IPS-20b (cell line): ENCODE results near the gene ZNF718.
"Not testable (repeated sequence)": the region's sequence is repeated elsewhere in the genome, so short reads cannot be mapped to it uniquely, and the experiment has no call there.

Experiments used
- H3K27ac ChIP-seq: one replicate; pipeline ENCODE4 v1.5.1; 2013; ENCODE audit warnings: low read length
- H3K27me3 ChIP-seq: 2 replicates; pipeline ENCODE4 v1.6.1; 2013; ENCODE audit warnings: mild to moderate bottlenecking, low read length, inconsistent platforms; ENCODE audit not compliant: insufficient read depth
- H3K36me3 ChIP-seq: 2 replicates; pipeline ENCODE4 v1.6.1; 2013; ENCODE audit warnings: low read depth, mild to moderate bottlenecking, inconsistent platforms, low read length, moderate library complexity; ENCODE audit not compliant: insufficient read depth
- H3K4me1 ChIP-seq: 2 replicates; pipeline ENCODE4 v1.6.1; 2013; ENCODE audit warnings: mild to moderate bottlenecking, control low read depth, inconsistent platforms, low read length, moderate library complexity; ENCODE audit not compliant: insufficient read depth
- H3K4me3 ChIP-seq: 2 replicates; pipeline ENCODE4 v1.5.1; 2013; ENCODE audit warnings: mild to moderate bottlenecking, low read length, inconsistent platforms
- H3K9ac ChIP-seq: 2 replicates; pipeline ENCODE4 v1.6.1; 2013; ENCODE audit warnings: low read depth, mild to moderate bottlenecking, inconsistent platforms, low read length, moderate library complexity
- H3K9me3 ChIP-seq: 2 replicates; pipeline ENCODE4 v1.6.1; 2013; ENCODE audit warnings: mild to moderate bottlenecking, low read depth, low read length, inconsistent platforms; ENCODE audit not compliant: insufficient read depth

Gene ZNF718

DNA sequence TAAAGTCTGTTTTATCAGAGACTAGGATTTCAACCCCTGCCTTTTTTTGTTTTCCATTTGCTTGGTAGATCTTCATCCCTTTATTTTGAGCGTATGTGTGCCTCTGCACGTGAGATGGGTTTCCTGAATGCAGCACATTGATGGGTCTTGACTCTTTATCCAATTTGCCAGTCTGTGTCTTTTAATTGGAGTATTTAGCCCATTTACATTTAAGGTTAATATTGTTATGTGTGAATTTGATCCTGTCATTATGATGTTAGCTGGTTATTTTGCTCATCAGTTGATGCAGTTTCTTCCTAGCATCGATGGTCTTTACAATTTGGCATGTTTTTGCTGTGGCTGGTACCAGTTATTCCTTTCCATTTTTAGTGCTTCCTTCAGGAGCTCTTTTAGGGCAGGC, 45.3 kb downstream of the ZNF718 start:
- peaks cover 67% of the 10 kb centered on the region for H3K9me3 ChIP-seq
- H3K27me3 ChIP-seq, H3K36me3 ChIP-seq, H3K4me3 ChIP-seq, H3K4me1 ChIP-seq, H3K9ac ChIP-seq, H3K27ac ChIP-seq: not testable (repeated sequence)

DNA sequence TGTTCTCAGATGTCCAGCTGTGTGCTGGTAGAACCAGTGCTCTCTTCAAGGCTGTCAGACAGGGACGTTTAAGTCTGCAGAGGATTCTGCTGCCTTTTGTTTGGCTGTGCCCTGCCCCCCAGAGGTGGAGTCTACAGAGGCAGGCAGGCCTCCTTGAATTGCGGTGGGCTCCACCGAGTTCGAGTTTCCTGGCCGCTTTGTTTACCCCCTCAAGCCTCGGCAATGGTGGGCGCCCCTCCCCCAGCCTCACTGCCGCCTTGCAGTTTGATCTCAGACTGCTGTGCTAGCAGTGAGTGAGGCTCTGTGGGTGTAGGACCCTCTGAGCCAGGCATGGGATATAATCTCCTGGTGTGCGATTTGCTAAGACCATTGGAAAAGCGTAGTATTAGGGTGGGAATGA, 47.0 kb downstream of the ZNF718 start:
- not testable (repeated sequence) for H3K36me3 ChIP-seq, H3K27ac ChIP-seq, H3K9ac ChIP-seq, H3K4me1 ChIP-seq, H3K4me3 ChIP-seq, H3K27me3 ChIP-seq
- H3K9me3 ChIP-seq: peaks cover 70% of the 10 kb centered on the region

DNA sequence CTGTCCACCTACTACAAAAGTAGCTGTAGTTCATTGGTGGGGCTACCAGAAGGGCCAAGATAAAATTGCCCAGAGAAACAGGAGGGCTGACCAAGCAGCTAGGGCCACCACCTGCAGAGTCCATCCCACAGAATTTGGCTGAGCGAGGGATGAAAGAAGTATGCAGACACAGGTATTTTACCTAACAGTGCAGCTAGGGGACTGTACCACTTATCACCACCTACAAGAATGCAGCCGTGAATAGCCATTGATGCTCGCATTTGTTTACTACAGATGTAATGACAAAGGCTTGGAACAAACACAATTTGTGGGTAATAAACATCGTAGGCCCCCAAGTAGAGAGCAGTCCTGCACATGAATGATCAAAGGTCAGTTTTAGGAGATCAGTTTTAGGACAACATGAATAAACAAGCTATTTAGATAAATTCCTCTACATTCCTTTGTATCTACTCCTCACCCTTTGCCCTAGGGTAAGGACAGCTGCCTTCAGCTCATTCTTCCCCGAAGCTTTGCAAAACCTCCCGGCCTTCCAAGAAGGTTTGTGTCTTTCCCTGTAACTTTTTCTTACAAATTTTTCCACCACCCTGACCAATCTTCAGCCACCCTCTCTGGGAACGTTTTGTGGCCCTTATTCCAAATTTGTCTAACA, 49.5 kb downstream of the ZNF718 start:
- no peak overlapping the region for H3K27ac ChIP-seq
- 0 out of 2 replicates have a peak overlapping the region, but pooled peaks have one; percentile 32 for H3K4me3 ChIP-seq
- no peaks in the 10 kb centered on the region for H3K27me3 ChIP-seq
- no peak overlapping the region for H3K9ac ChIP-seq
- no peaks in the 10 kb centered on the region for H3K36me3 ChIP-seq
- H3K4me1 ChIP-seq: no peaks in the 10 kb centered on the region
- peaks cover 70% of the 10 kb centered on the region for H3K9me3 ChIP-seq

DNA sequence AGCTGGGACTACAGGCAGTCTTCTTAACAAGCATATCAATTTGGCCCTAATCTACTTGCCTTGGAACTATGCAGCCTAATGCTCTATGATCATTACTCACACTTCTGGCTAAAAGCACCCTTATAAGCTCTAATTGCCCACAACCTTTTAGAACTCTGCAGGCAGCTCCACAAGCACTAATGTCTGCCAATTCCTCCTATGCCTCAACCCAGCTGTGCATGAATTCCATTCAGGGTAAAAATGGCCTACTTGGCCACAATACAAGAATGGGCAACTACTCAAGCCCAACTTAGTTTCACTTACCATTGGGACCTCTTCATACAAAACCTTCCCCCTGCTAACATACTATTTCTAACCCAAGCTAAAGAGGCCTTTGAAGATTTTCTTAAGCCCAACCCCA, 51.7 kb downstream of the ZNF718 start:
- Histone ChIP-seq H3K9me3 (peaks cover 88% of the 10 kb centered on the region), H3K9ac (no peak overlapping the region), H3K36me3 (no peaks in the 10 kb centered on the region), H3K27ac (no peak overlapping the region), H3K4me3 (no peak overlapping the region), H3K27me3 (no peaks in the 10 kb centered on the region), H3K4me1 (no peaks in the 10 kb centered on the region)

DNA sequence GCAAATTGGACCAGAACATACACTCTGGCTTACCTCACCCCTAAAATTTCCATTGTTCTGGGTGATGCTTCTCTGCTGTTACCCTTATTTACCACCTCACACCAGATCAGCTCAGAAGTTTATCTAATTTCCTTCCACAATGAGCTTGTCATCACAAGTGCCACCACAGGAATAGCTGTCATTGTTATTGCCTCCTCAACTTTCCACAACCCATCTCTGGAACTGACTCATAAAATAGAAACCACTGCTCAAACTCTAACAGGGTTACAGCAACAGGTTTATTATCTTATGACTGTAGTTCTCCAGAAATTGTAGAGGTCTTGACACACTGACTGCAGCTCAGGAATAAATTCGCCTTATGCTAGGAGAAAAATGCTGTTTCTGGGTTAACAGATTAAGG, 52.7 kb downstream of the ZNF718 start:
- peaks cover 86% of the 10 kb centered on the region for H3K9me3 ChIP-seq
- no peaks in the 10 kb centered on the region for H3K36me3 ChIP-seq
- no peak overlapping the region for H3K27ac ChIP-seq
- no peak overlapping the region for H3K9ac ChIP-seq
- H3K4me1 ChIP-seq: no peaks in the 10 kb centered on the region
- H3K4me3 ChIP-seq: no peak overlapping the region
- H3K27me3 ChIP-seq: no peaks in the 10 kb centered on the region

DNA sequence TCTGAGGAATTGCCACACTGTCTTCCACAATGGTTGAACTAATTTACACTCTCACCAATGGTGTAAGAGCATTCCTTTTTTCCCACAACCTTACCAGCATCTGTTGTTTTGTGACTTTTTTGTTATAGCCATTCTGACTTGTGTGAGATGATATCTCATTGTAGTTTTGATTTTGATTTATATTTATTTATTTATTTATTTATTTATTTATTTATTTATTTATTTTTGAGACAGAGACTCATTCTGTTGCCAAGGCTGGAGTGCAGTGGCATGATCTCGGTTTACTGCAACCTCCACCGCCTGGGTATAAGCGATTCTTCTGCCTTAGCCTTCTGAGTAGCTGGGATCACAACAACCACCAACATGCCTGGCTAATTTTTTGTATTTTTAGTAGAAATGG, 57.9 kb downstream of the ZNF718 start:
- H3K9me3 ChIP-seq: peaks cover 88% of the 10 kb centered on the region

DNA sequence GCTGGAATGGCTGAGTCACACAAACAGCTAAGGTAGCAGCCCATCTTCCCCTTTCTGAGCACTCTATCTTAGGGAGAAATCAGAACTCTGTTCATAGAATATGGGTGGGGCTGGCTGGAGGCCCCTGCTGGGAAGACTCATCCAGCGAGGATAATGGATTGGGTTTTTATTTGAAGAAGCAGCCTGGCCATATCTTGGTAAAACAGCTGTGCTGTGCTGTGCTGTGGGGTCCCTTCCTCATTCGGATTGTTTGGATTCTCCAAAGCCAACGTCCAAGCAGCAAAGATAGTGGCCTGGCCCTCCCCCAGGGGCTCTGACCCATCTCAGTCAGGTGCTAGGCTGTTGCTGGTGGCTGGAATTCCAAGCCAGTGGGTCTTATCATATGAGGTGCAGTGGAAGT, 63.8 kb downstream of the ZNF718 start:
- Histone ChIP-seq H3K27ac (no peak overlapping the region), H3K4me3 (no peak overlapping the region), H3K9me3 (peaks cover 93% of the 10 kb centered on the region), H3K4me1 (no peaks in the 10 kb centered on the region), H3K27me3 (no peaks in the 10 kb centered on the region), H3K36me3 (no peaks in the 10 kb centered on the region), H3K9ac (no peak overlapping the region)

More for the DNA sequence above, 57.9 kb downstream of the ZNF718 start:
- not testable (repeated sequence) for H3K27me3 ChIP-seq, H3K36me3 ChIP-seq, H3K27ac ChIP-seq, H3K9ac ChIP-seq, H3K4me3 ChIP-seq, H3K4me1 ChIP-seq

DNA sequence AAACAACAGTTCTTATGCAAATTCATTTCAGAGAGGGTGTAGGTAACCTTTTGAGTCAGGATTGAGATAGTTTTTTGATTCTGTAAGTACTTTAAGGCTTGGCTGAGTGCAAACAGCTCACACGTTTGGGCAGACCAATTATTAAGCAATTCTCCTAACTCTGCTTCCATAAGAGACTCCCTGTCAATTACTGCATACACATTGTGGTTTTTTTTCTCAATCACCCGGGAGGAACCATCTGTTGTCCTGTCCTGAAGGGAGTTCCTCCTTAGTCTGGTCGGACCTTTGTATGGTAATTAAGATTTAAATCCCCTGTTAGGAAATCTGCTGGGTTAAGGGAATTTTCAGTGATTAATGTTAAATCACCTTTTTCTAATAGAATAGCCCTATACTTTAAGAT, 70.9 kb downstream of the ZNF718 start:
- not testable (repeated sequence) for H3K4me3 ChIP-seq, H3K27me3 ChIP-seq, H3K9ac ChIP-seq, H3K27ac ChIP-seq, H3K36me3 ChIP-seq, H3K4me1 ChIP-seq
- peaks cover 82% of the 10 kb centered on the region for H3K9me3 ChIP-seq

DNA sequence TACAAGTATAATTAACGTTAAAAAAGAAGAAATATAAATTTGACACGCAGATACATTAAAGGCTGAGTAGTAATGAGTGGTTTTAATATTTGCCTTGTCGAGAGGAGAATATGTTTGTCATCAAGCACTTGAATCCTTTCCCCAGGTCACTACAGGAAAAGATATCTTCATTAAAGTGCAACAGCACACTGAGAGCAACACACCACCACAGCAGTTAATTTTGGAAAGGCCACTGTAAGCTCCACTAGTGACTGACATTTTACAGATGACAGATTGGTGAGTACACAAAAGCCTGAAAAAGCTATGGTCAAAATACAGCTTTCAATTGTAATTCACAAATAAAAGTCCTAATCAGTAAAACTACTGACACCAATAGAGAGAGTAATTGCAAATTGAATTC, 76.6 kb downstream of the ZNF718 start:
- H3K9ac ChIP-seq: no peak overlapping the region
- H3K36me3 ChIP-seq: peaks cover 6% of the 10 kb centered on the region
- H3K27ac ChIP-seq: no peak overlapping the region
- H3K9me3 ChIP-seq: peaks cover 91% of the 10 kb centered on the region
- no peaks in the 10 kb centered on the region for H3K27me3 ChIP-seq
- no peaks in the 10 kb centered on the region for H3K4me1 ChIP-seq
- no peak overlapping the region for H3K4me3 ChIP-seq

DNA sequence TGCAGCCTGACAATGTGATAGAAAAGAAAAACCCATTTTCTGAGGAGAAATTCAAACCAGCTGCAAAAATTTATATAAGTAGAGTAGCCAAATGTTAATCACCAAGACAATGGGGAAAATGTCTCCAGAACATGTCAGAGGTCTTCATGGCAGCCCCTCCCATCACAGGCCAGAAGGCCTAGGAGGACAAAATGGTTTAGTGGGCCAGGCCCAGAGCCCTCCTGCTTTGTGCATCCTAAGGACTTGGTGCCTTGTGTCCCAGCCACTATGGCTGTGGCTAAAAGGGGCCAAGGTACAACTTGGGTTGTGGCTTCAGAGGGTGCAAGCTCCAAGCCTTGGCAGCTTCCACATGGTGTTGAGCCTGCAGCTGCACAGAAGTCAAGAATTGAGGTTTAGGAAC, 78.5 kb downstream of the ZNF718 start:
- not testable (repeated sequence) for H3K27ac ChIP-seq, H3K36me3 ChIP-seq, H3K4me1 ChIP-seq, H3K4me3 ChIP-seq, H3K27me3 ChIP-seq, H3K9ac ChIP-seq
- H3K9me3 ChIP-seq: peaks cover 96% of the 10 kb centered on the region

DNA sequence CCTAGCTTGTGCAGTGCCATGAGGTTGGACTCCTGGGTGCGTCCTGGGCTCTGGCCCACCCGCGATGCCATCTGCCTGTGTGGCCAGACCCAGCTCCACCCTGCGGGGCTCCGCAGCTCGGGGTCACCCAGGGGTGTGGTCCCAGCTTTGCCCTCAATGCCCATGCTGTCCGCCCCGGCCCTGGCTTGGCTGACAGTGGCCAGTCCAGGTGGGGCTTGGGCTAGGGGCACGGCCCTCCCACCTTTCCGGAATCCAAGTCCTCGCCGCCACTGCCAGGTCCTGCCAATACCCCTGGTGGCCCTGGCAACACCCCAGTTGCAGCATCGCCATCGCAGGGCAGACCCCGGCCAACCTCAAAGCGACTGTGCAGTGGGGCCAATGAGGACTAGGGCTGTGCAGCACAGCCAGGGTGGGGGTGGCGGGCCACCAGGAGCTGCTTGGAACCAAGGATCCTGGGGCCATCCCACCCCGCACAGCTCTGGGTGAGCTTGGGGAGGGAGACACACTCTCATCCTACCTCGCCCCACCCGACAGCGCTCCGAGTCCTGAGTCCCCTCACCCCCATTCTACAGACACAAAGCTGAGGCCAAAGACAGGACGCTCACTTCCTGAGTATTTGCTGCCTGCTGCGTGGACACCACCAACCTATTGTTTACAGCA, 80.9 kb downstream of the ZNF718 start:
- no peak overlapping the region for H3K9ac ChIP-seq
- H3K9me3 ChIP-seq: peaks cover 84% of the 10 kb centered on the region
- H3K4me3 ChIP-seq: peak overlapping the region; percentile 11; the same call in 1 of the 2 replicates
- H3K36me3 ChIP-seq: peaks cover 6% of the 10 kb centered on the region
- H3K27me3 ChIP-seq: no peaks in the 10 kb centered on the region
- no peak overlapping the region for H3K27ac ChIP-seq
- no peaks in the 10 kb centered on the region for H3K4me1 ChIP-seq

DNA sequence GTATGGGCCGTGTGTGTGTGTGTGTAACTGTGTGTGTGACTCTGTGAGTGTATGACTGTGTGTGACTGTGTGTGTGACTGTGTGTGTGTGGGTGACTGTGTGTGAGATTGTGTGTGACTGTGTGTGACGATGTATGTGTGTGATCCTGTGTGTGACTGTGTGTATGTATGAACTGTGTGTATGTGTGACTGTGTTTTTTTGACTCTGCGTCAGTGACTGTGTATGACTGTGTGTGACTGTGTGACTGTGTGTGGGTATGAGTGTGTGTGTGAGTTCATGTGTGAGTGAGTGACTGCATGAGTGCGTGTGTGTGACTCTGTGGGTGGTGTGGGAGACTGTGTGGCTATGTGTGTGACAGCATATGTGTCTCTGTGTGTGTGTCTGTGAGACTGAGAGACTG, 81.8 kb downstream of the ZNF718 start:
- Histone ChIP-seq H3K9ac (no peak overlapping the region), H3K4me3 (peak overlapping the region; percentile 6; the same call in 1 of the 2 replicates)

More for the DNA sequence above, 81.8 kb downstream of the ZNF718 start:
- no peaks in the 10 kb centered on the region for H3K27me3 ChIP-seq
- peaks cover 83% of the 10 kb centered on the region for H3K9me3 ChIP-seq
- H3K27ac ChIP-seq: no peak overlapping the region
- H3K36me3 ChIP-seq: peaks cover 6% of the 10 kb centered on the region
- no peaks in the 10 kb centered on the region for H3K4me1 ChIP-seq
